HG03097 (cell line): Measurements from ENCODE around the gene IL16.

Experiments
- ATAC-seq: cut with Tn5 transposase; IDR thresholded peaks from one replicate; pipeline ENCODE4 v1.9.1; 2021; ENCODE audit not compliant: unreplicated experiment, low FRiP score

Gene IL16

DNA sequence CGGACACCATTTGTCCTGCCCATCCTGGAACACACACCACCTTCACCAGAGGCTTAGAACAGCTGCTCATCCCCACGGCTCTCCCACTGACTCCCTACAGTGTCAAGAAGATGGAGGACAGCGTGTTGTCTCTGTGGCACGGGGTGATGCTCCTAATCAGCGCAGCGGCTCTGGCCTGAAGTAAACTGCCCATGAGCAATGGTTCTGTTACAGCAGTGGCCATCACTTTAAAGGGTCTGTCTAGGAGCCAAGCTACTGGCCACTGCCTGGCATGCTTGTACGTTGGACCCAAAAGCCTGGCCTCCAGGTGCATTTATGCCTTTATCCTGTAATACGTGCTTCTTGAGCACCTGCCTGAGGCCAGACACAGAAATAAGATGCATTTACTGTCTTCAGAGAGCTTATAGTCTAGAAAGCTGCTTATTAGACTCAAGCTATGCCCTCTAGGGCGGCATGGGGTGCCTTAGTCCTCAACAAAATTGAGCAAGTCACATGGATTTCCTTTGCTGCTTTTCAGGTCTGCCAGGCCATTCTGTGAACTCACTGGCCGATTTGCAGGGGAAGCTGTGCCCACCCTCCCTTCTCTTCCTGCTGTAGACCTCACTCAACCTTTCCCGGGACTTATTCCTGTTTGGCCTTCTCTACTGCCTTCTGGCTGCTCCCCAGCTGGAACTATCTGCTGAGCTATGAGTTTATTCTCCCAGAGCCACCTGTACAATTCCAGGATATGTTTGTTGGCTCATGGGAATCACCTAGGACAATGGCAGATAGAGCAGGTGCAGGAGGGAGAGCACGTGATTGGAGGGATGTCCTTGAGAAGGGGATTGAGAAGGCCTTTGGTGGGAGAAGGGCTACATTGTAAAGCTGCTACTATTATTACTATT lies 75.3 kb downstream of the IL16 start:
- no peak for ATAC-seq

DNA sequence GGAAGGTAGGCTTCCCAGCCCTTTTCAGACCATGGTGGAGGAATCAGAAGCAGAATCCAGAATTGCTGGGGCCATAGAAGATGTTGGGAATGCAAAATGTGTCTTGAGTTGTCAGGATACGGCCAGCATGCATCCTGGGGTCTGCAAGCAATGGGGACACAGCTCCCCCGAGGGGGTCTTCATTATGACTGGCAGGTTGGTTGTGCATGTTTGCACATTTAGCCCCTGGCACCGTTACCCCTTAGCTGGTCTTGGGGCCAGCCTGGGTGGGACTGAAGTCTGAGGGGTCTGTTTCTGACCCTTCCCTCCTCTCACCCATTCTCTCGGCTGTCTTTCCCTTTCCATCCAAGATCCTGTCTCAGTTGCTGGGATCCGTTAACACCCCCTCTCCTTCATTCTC lies 76.5 kb downstream of the IL16 start:
- ATAC-seq: no peak

- no peak for ATAC-seq
Observed at GRCh38 chr15:81273855-81274254, 77.2 kb downstream of the IL16 start.

DNA sequence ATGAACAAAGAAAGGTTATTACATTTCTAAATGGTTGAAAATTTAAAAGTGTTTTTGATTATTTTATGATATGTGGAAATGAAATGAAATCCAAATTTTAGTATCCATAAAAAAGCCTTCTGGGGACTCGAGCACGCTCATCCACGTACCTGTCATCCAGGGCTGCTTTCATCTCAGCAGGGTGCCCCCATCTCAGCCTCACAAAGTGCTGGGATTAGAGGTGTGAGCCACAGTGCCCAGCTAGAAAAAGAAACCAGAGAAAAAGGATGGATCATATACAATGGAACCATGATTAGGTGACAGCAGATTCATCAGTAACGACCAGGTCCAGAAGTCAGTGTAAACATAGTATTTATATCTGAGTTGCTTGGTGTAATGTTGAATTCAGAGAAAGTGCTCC lies 77.6 kb downstream of the IL16 start:
- no peak for ATAC-seq

DNA sequence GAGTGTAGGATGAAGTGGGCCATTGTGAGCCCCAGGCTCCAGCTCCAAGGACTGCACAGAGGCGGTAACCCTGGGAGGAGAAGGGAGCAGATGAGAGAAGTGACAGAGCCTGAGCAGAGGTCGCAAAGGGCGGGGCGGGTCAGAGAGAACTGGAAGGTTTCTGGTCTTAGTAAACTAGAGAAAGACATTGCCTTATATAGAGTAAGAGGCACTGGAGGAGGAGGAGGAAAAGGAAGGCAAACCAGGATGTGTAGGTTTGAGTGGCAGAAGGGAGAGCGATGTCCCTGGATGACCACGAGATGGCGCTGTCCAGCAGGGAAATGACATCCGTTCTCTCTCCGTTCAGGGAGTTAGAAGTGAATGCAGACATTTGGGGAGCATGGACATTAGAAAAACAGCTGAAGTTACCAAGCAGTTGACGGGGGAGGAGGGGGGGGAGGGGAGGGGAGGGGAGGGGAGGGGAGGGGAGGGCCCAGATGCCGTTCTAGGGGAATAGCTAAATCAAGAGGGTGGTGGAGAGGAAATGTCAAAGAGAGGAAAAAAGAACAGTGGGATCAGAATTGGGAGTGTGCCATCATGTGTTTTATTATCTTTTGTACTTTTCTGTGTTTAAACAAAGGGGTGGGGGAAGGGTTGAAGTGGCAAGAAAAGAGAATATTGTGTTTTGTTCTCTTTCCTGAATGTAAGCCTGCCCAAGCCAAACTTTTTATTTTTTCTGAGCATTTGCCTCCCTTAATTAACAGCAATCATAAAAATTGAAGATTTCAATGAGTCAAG lies 78.4 kb downstream of the IL16 start:
- peak; percentile 90 for ATAC-seq

DNA sequence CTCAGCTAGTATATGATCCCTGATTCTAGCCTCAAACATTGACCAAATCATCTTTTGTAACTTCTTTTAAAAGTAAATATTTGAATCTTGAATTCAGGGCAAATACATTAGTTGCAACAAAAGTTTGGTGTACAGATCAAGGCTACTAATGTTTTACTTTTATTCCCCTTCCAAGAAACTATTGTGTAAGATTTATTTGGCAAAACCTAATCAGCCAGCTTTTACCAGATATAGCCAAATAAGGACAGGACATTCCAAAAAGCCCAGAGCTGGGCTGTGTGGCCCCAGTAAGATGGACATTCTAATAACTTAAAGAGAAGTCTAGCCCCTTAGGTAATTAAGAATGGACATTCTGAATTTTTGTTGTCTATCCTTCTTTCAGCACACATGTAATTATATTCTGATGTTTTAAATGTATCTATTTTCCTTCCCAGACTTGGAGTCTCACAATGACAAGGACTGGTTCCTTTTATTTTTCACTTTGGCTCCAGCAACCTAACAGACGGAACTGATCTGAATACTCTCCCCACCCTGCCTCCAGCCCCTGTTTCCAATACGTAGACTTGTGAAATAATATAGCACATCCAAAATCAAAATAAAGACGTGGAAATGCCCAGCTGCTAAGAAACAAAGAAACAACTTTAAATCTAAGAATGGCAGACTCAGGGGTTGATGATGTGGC lies 79.2 kb downstream of the IL16 start:
- no peak for ATAC-seq

DNA sequence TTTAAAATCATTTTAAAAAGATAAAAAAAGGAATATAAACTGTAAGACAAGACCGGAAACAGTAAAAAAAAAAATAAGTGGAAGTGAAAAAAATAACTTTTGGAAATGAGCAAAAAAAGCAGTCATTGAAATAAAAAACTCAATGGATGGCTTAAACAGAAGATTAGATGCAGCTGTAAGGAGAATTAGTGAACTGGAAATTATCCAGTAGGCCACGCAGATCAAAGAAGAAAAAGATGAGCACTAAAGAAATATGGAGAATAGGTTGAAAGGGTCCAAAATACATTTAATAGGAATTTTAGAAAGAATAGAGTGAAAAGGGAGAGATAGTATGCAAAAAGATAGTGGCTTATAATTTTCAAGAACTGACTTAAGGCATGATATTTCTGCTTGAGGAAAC lies 80.3 kb downstream of the IL16 start:
- no peak for ATAC-seq

- no peak for ATAC-seq
Observed at GRCh38 chr15:81277851-81278250, 81.2 kb downstream of the IL16 start.

- no peak for ATAC-seq
Observed at GRCh38 chr15:81278306-81279029, 81.8 kb downstream of the IL16 start.

DNA sequence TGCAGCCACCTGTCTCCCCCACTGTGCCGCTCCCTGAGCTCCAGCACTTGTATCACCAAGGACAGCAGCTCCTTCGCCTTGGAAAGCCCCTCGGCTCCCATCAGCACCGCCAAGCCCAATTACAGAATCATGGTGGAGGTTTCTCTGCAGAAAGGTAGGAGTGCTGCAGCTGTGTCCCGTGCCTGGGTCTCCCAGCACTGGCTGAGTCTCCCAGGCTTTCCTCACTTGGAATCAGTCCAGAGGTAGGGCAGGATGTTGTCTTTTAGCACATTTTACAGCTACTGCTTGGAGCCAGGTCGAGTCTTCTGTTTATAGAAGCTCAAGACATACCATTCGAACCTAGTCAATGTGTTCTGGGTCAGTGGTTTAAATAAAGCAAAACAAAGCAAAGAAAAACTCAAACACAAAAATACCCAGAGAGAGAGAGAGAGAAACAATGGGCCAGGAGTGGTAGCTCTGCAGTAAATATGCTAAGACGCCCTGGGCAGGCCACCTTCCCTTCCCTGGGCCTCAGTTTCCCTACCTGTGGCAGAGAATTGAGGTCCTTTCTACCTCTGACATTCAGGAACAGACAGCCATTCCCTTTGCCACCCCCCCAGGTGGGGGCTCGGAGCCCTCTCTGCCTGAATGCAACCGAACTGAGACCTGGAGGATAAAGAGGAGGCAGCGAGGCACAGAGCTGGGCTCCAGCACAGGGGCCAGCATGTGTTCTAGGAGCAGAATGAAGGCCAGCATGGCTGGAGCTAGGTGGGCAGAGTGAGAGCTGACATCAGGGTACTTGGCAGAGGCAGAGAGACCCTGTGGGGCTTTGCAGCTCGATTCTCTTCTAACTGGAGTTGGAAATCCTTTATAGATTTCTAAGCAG lies 83.2 kb downstream of the IL16 start:
- no peak for ATAC-seq

DNA sequence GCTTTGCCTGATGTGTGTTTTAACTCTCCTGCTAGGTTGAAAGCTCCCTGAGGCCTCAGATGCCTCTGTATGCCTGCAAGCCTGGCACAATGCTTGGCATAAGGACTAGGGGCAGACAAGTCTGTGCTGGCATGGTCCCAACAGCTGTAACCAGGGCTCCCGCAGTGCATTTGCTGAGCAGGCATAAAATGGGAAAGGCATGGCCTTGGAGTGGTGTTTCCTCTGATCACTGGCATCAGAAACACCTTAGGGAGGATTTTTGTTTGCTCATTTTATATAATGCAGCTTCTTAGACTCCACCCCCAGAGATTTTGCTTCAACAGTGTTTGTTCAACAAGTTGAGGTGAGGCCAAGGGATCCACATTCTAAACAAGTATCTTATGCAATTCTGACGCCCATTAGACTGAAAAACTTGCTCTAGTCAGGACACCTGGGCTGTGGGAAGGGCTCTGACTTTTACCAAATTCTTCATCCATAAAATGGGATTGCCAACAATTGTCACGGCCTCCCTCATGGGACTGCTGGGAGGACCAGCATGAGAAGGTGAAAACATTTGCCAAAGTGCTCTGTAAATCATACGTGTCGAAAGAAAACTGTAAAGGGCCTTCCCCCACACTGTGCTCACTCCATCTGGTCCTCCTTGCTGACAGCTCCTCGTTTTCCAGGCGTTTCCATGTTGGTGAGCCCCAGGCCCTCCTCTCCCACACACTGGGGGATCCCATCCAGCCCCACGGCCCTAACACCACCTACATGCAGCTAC lies 84.2 kb downstream of the IL16 start:
- ATAC-seq: no peak

GRCh38 chr15:81281456-81281735 lies 84.7 kb downstream of the IL16 start:
- no peak for ATAC-seq

DNA sequence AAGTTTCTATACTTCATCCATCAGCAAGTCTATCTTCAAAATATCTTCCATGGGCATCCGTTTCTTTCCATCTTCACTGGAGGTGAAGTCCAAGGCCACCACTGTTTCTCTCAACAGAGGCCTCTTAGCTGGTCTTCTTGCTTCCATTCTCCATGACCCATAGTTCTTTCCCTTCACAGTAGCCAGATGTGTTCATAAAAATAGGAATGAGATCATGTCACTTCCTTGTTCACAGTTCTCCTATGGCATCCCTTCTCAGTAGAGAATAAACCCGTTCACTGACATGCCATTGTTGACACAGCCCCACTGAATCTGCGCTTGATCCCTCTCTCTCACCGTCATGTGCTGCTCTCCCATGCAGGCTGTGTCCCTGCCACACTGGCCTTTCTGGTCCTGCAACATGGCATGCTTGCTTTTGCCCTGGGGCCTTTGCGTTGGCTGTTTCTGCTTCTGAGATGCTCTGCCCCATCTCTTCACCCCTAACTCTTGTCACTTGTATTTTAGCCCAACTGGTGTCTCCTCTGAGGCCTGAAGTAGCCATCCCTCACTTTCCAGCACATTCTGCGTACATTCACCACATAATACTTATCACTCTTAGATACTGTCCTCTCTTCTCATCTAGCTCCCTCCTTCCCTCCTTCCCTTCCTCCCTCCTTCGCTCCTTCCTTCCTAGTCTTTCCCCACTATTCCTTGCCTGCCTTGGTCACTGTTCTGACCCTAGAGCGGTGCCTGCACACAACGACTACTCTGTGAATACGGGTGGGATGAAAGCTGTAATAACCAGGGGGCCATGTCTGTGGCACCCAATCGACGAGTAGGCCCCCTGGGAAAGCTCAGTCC lies 85.3 kb downstream of the IL16 start:
- no peak for ATAC-seq

GRCh38 chr15:81282606-81282895 lies 85.9 kb downstream of the IL16 start:
- no peak for ATAC-seq

DNA sequence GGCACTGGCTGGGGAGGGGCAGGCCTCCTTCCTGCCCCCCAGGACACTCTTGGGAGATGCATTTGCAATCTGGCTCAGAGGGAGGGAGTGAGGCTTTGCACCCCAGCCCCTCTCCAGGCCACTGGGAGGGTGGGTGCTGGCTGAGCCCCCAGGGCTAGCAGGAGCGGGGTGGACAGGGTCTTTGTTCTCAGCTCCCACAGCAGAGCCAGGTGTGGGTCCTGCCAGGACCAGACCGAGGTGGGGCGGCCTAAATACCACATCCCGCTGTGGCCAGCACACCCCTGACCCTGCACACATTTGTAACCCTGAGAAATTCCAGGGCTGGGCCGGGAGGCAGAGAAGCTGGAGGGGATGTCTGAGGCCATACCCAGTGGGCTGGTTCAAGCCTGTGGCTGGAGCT lies 86.2 kb downstream of the IL16 start:
- ATAC-seq: no peak

DNA sequence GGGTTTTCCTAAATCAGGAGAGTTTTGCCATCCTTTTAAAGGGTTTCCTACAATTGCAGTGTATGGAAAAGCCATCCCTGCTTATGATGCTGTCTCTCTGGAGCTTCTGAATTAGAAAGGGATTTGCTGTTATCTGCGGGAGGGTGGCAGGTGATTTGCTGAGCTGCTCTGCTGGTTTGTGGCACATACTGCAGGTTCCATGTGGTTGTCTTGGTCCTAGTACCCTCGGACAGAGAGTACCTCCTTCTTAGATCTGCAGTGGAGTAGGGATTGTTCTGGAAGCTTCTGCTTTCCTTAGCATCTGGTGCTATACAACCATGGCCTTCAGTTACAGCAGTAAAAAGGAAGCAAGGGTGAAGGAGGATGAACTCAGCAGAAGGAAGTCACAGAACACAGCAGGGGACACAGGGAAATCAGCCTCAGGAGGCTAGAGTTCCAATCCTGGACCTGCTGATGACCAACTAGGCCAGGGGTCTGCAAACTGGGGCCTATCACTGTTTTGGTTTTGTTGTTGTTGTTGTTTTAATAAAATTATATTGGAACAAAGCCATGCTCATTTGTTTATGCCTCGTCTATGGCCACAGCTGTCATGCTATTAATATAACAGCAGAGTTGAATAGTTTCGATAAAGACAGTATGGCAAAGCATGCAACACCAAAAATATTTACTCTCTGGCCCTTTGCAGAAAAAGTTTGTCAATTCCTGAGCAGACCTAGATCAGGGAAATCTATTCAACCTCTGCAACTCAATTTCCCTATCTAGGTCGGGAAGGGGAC lies 87.8 kb downstream of the IL16 start:
- ATAC-seq: no peak

DNA sequence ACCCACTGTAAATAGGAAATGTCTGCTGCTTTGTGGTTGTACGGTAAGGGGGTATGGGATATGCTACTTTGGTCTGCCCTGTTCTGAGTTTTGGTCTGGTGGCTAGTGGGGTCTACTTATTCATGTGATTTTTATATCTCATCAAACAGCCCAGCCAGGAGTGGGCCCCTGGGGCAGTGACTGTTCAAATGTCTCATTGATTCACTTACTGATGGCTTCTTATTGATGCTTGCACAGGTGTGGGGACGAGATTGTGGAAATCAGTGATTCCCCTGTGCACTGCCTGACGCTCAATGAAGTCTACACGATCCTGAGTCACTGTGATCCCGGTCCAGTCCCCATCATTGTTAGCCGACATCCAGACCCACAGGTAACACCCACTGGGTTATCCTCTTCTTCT lies 88.8 kb downstream of the IL16 start:
- ATAC-seq: no peak

- ATAC-seq: no peak
Observed at GRCh38 chr15:81286621-81287121, 90.0 kb downstream of the IL16 start.
